Glomerular endothelial cell (primary cell): ENCODE results near the gene HELB. TPM values are rescaled to one million over a fixed set of nuclear protein-coding genes. Genes with fewer than 3 reads are reported as not detected.

Source experiments
- DNase-seq: peaks from one replicate; pipeline ENCODE4 v3.0.0-alpha.2; 2011; ENCODE audit warnings: low read depth, low spot score; ENCODE audit errors: extremely low read depth
- total RNA-seq: library from RNA; depleted of rRNA; stranded (reverse); fragments of >200 nt; gene quantifications from 2 replicates; pipeline ENCODE4 v1.2.3, GENCODE V29; 2015

Gene HELB
- total RNA-seq = 1.5 and 2.7 TPM in 2 replicates

GRCh38 chr12:66301944-66302826 is at the start of gene HELB:
TSS of gene HELB (plus strand) at chr12:66302493. CDS start at chr12:66302604, 111 bp downstream.
- peak; percentile 71 for DNase-seq

- DNase-seq = no peak
These were observed 49.5 kb upstream of the HELB start for GRCh38 chr12:66252771-66253170.

GRCh38 chr12:66255737-66256136 is 46.6 kb upstream of the HELB start:
- no peak for DNase-seq

GRCh38 chr12:66258011-66258410 is 44.3 kb upstream of the HELB start:
- DNase-seq = no peak

- DNase-seq = no peak
These were observed 39.6 kb upstream of the HELB start for GRCh38 chr12:66262737-66263136.

GRCh38 chr12:66268562-66268961 is 33.7 kb upstream of the HELB start:
- no peak for DNase-seq

- no peak for DNase-seq
These were observed 33.2 kb upstream of the HELB start for GRCh38 chr12:66269142-66269541.

- DNase-seq = no peak
These were observed 32.4 kb upstream of the HELB start for GRCh38 chr12:66269757-66270383.

- DNase-seq = no peak
These were observed 31.7 kb upstream of the HELB start for GRCh38 chr12:66270613-66271012.

- no peak for DNase-seq
These were observed 29.6 kb upstream of the HELB start for GRCh38 chr12:66272650-66273049.

GRCh38 chr12:66273147-66273546 is 29.1 kb upstream of the HELB start:
- DNase-seq = no peak

GRCh38 chr12:66275040-66275439 is 27.3 kb upstream of the HELB start:
- no peak for DNase-seq

GRCh38 chr12:66279123-66279712 is 23.1 kb upstream of the HELB start:
- DNase-seq = no peak

- no peak for DNase-seq
These were observed 21.7 kb upstream of the HELB start for GRCh38 chr12:66280561-66280960.

GRCh38 chr12:66282244-66282643 is 20.0 kb upstream of the HELB start:
- DNase-seq = no peak

GRCh38 chr12:66287275-66287674 is 15.0 kb upstream of the HELB start:
- DNase-seq = no peak

- no peak for DNase-seq
These were observed 14.2 kb upstream of the HELB start for GRCh38 chr12:66288121-66288520.

- DNase-seq = no peak
These were observed 12.8 kb upstream of the HELB start for GRCh38 chr12:66289485-66289884.

GRCh38 chr12:66290716-66291200 is 11.5 kb upstream of the HELB start:
- DNase-seq = no peak

- no peak for DNase-seq
These were observed 6.1 kb upstream of the HELB start for GRCh38 chr12:66296176-66296683.

- no peak for DNase-seq
These were observed 5.2 kb upstream of the HELB start for GRCh38 chr12:66297080-66297479.
